Heart left ventricle (tissue), 13 donors: ENCODE measurements around the gene HMGXB4.

Source experiments
- CTCF ChIP-seq, 12 donors: fragments of 200-600 bp; sonication (generic) in 4 of 12; IDR thresholded peaks; one replicate each; pipeline versions ENCODE4 v1.5.0 to v1.8.0; 2018 to 2022; ENCODE audit warnings: antibody characterized with exemption in 12 of 12, mild to moderate bottlenecking in 5 of 12
- POLR2A ChIP-seq, 2 donors: fragments of 450-650 bp; IDR thresholded peaks; one replicate each; pipeline ENCODE4 v1.6.1; 2017; ENCODE audit warnings: antibody characterized with exemption in 2 of 2, mild to moderate bottlenecking in 2 of 2, moderate library complexity in 2 of 2
- donor health status: ischemic (EF 13 %, LVEDD 7.1; RV severe dilation, severe dysfunction).
- donor health status: DM: no; HTN: yes; CAD: no.
- donor health status: DM: no; HTN: no; CAD: no.
- donor health status: ischemic (EF 25% LVEDD 6.9; RV normal size, moderate dysfunction).
- donor health status: ischemic (EF 25% LVEDD 5.7; RV mildly dilated, moderate dysfunction).
- donor health status: ischemic (EF 35%, LVEDD 5.7; RV mildly dilated, moderate dysfunction).
- donor health status: nonischemic (EF 11% LVEDD 7.7; RV severe dilation, severe dysfunction).
- donor health status: DM: yes; HTN: yes; CAD: no.
- donor health status: PGD.
- donor health status: ischemic (EF 29% LVEDD 5.4; RV normal size, mild dysfunction).
- donor health status: nonischemic (EF 23%, LVEDD 6.1; RV moderate dilation, normal function).

GRCh38 chr22:35315855-35316745 is 58.8 kb downstream of the HMGXB4 start:
- TF ChIP-seq CTCF (IDR thresholded peaks at IDR 0.05), result peak in 1 of 12 donors; percentile 29
- TF ChIP-seq POLR2A (IDR thresholded peaks at IDR 0.05), result no peak
